Spinal cord (tissue), 10 donors: ENCODE results near the gene PAX2. TPM values are rescaled to one million over a fixed set of nuclear protein-coding genes. Genes with fewer than 3 reads are reported as not detected.
A peak's percentile ranks its signal among the peaks of the same experiment; 100 is the strongest.

ENCODE experiments used
- DNase-seq, 6 donors: peaks; one replicate each; pipeline versions ENCODE4 v3.0.0 to v3.0.0-alpha.2; 2013 to 2015; ENCODE audit warnings: low spot score in 6 of 6, low read depth in 4 of 6
- H3K27ac ChIP-seq: one replicate; pipeline ENCODE4 v1.5.1; 2013; ENCODE audit warnings: low read depth, low read length, control low read depth
- H3K27me3 ChIP-seq: one replicate; pipeline ENCODE4 v1.6.1; 2013; ENCODE audit warnings: low read length; ENCODE audit not compliant: control insufficient read depth, insufficient read depth
- H3K36me3 ChIP-seq: one replicate; pipeline ENCODE4 v1.6.1; 2013; ENCODE audit warnings: low read length; ENCODE audit not compliant: control insufficient read depth, insufficient read depth
- H3K4me1 ChIP-seq: one replicate; pipeline ENCODE4 v1.6.1; 2013; ENCODE audit warnings: low read length; ENCODE audit not compliant: control insufficient read depth, insufficient read depth
- H3K4me3 ChIP-seq: one replicate; pipeline ENCODE4 v1.5.1; 2013; ENCODE audit warnings: low read depth, low read length, control low read depth
- H3K9me3 ChIP-seq: one replicate; pipeline ENCODE4 v1.6.1; 2013; ENCODE audit warnings: low read length; ENCODE audit not compliant: control insufficient read depth, insufficient read depth
- WGBS: methylation state at CpG from one replicate; pipeline ENCODE4 v1.1.5; 2013; ENCODE audit warnings: missing lambda C conversion rate; ENCODE audit not compliant: insufficient coverage; 5-methylcytosine and 5-hydroxymethylcytosine counted together
- polyA plus RNA-seq, 2 donors: library from polyadenylated mRNA; unstranded; fragments of 120-200 nt; gene quantifications; one replicate each; pipeline ENCODE4 v1.2.1, GENCODE V29; 2013; ENCODE audit not compliant: insufficient read length in 2 of 2
- total RNA-seq, 2 donors: library from RNA; depleted of rRNA in 1 of 2; stranded (reverse); fragments of 120-200 nt in 1 of 2; fragments of >200 nt in 1 of 2; gene quantifications; one replicate each; pipeline versions ENCODE4 v1.2.3 to v1.2.4, GENCODE V29; 2013 to 2014
- donor health status: healthy.

The PAX2 gene
- total and polyA plus RNA-seq, 4 donors: 1.9 to 54.8 (median 29.3) TPM

- 7% methylated on average over 33 of the region's 37 CpGs for WGBS
- peak overlapping the region; percentile 16 for H3K4me3 ChIP-seq
- H3K9me3 ChIP-seq: no peaks in the 10 kb centered on the region
- H3K27me3 ChIP-seq: peaks cover 96% of the 10 kb centered on the region
- peak in 1 of 6 donors; percentile 6 for DNase-seq
- peaks cover 19% of the 10 kb centered on the region for H3K36me3 ChIP-seq
- peaks cover 46% of the 10 kb centered on the region for H3K4me1 ChIP-seq
- H3K27ac ChIP-seq: no peak overlapping the region
Observed at GRCh38 chr10:100750291-100751210, 5.2 kb downstream of the PAX2 start.

GRCh38 chr10:100751211-100751933, 6.0 kb downstream of the PAX2 start:
- peak in 1 of 6 donors; percentile 29 for DNase-seq
- H3K27ac ChIP-seq: no peak overlapping the region
- H3K9me3 ChIP-seq: no peaks in the 10 kb centered on the region
- H3K36me3 ChIP-seq: peaks cover 19% of the 10 kb centered on the region
- H3K27me3 ChIP-seq: peaks cover 94% of the 10 kb centered on the region
- peaks cover 42% of the 10 kb centered on the region for H3K4me1 ChIP-seq
- H3K4me3 ChIP-seq: no peak overlapping the region
- whole genome bisulfite sequencing: 36% methylated on average over 7 of the region's 7 CpGs

- WGBS: no CpG with 5 or more reads among the region's 1 CpG
Observed at GRCh38 chr10:100755821-100756220, 10.4 kb downstream of the PAX2 start.

GRCh38 chr10:100759331-100759730, 13.9 kb downstream of the PAX2 start:
- Histone ChIP-seq H3K4me1 (peaks cover 10% of the 10 kb centered on the region), H3K4me3 (no peak overlapping the region), H3K9me3 (no peaks in the 10 kb centered on the region), H3K27me3 (peaks cover 37% of the 10 kb centered on the region), H3K36me3 (peaks cover 7% of the 10 kb centered on the region), H3K27ac (no peak overlapping the region)
- 50% methylated on average over 3 of the region's 4 CpGs for WGBS
- DNase-seq: peak in 1 of 6 donors; percentile 12

More at GRCh38 chr10:100755821-100756220, 10.4 kb downstream of the PAX2 start:
- peaks cover 7% of the 10 kb centered on the region for H3K36me3 ChIP-seq
- no peaks in the 10 kb centered on the region for H3K9me3 ChIP-seq
- no peak overlapping the region for H3K4me3 ChIP-seq
- peaks cover 71% of the 10 kb centered on the region for H3K27me3 ChIP-seq
- H3K4me1 ChIP-seq: peaks cover 16% of the 10 kb centered on the region
- no peak for DNase-seq
- no peak overlapping the region for H3K27ac ChIP-seq

- 52% methylated on average over 4 of the region's 5 CpGs for WGBS
- peaks cover 7% of the 10 kb centered on the region for H3K36me3 ChIP-seq
- H3K4me3 ChIP-seq: no peak overlapping the region
- DNase-seq: no peak
- H3K27ac ChIP-seq: no peak overlapping the region
- no peaks in the 10 kb centered on the region for H3K9me3 ChIP-seq
- peaks cover 26% of the 10 kb centered on the region for H3K27me3 ChIP-seq
- peaks cover 10% of the 10 kb centered on the region for H3K4me1 ChIP-seq
Observed at GRCh38 chr10:100760726-100761125, 15.3 kb downstream of the PAX2 start.

- peaks cover 10% of the 10 kb centered on the region for H3K4me1 ChIP-seq
- H3K27ac ChIP-seq: no peak overlapping the region
- no peak for DNase-seq
- H3K4me3 ChIP-seq: no peak overlapping the region
- H3K9me3 ChIP-seq: no peaks in the 10 kb centered on the region
- H3K36me3 ChIP-seq: peaks cover 7% of the 10 kb centered on the region
- WGBS: 67% methylated on average over 3 of the region's 7 CpGs
- peaks cover 22% of the 10 kb centered on the region for H3K27me3 ChIP-seq
Observed at GRCh38 chr10:100761191-100761590, 15.8 kb downstream of the PAX2 start.

- Histone ChIP-seq H3K36me3 (peaks cover 7% of the 10 kb centered on the region), H3K27ac (no peak overlapping the region), H3K9me3 (no peaks in the 10 kb centered on the region), H3K4me3 (no peak overlapping the region), H3K4me1 (peaks cover 15% of the 10 kb centered on the region), H3K27me3 (peaks cover 10% of the 10 kb centered on the region)
- 69% methylated on average over 5 of the region's 5 CpGs for WGBS
- DNase-seq: no peak
Observed at GRCh38 chr10:100763043-100763747, 17.8 kb downstream of the PAX2 start.

GRCh38 chr10:100766693-100767421, 21.5 kb downstream of the PAX2 start:
- no peak overlapping the region for H3K27ac ChIP-seq
- DNase-seq: peak in 1 of 6 donors; percentile 75
- no peaks in the 10 kb centered on the region for H3K9me3 ChIP-seq
- peaks cover 6% of the 10 kb centered on the region for H3K4me1 ChIP-seq
- 42% methylated on average over 8 of the region's 10 CpGs for WGBS
- H3K27me3 ChIP-seq: no peaks in the 10 kb centered on the region
- H3K36me3 ChIP-seq: no peaks in the 10 kb centered on the region
- no peak overlapping the region for H3K4me3 ChIP-seq

- no peak overlapping the region for H3K4me3 ChIP-seq
- no peak overlapping the region for H3K27ac ChIP-seq
- no peaks in the 10 kb centered on the region for H3K9me3 ChIP-seq
- 58% methylated on average over 2 of the region's 5 CpGs for WGBS
- H3K27me3 ChIP-seq: no peaks in the 10 kb centered on the region
- H3K36me3 ChIP-seq: no peaks in the 10 kb centered on the region
- no peak for DNase-seq
- H3K4me1 ChIP-seq: peaks cover 6% of the 10 kb centered on the region
Observed at GRCh38 chr10:100767422-100767775, 22.0 kb downstream of the PAX2 start.
